Measurements from ENCODE around the gene EHD4.

GRCh38 chr15:41982133-41982930 is 10.0 kb upstream of the EHD4 start:
- no peak for TF ChIP-seq CTCF (IDR thresholded peaks at IDR 0.05; ENCODE audit: low read depth, low read length)
- TF ChIP-seq EZH2phosphoT487 (IDR thresholded peaks at IDR 0.05; ENCODE audit: low read depth), result no peak
